DOHH2 (cell line): ENCODE data around the gene SIPA1L3.

Source experiments
- H3F3A ChIP-seq: fragments of 200-600 bp; sonication (generic), shearing (Covaris generic); 2 replicates; pipeline ENCODE4 v1.6.0; 2016; ENCODE audit warnings: antibody characterized with exemption, mild to moderate bottlenecking; ENCODE audit not compliant: control insufficient read depth, insufficient read depth
- H3K27ac ChIP-seq: fragments of 200-600 bp; sonication (generic); 2 replicates; pipeline ENCODE4 v1.5.1; 2014; ENCODE audit warnings: low read depth, mild to moderate bottlenecking, low read length, moderate library complexity
- H3K27me3 ChIP-seq: fragments of 200-600 bp; sonication (generic); 2 replicates; pipeline ENCODE4 v1.6.1; 2014; ENCODE audit warnings: mild to moderate bottlenecking, low read length, mixed read lengths; ENCODE audit not compliant: control insufficient read depth
- H3K36me3 ChIP-seq: fragments of 200-600 bp; sonication (generic); 2 replicates; pipeline ENCODE4 v1.6.1; 2014; ENCODE audit warnings: mild to moderate bottlenecking, low read length, moderate library complexity, mixed read lengths; ENCODE audit not compliant: control insufficient read depth
- H3K4me1 ChIP-seq: fragments of 200-600 bp; sonication (generic); 2 replicates; pipeline ENCODE4 v1.6.1; 2014; ENCODE audit warnings: mild to moderate bottlenecking, low read length, mixed read lengths; ENCODE audit not compliant: control insufficient read depth
- H3K4me2 ChIP-seq: fragments of 200-600 bp; sonication (generic); 2 replicates; pipeline ENCODE4 v1.6.0; 2014; ENCODE audit warnings: mild to moderate bottlenecking, low read length, moderate library complexity
- H3K4me3 ChIP-seq: fragments of 200-600 bp; sonication (generic); 2 replicates; pipeline ENCODE4 v1.5.1; 2014; ENCODE audit warnings: mild to moderate bottlenecking, low read length, mixed read lengths
- H3K79me2 ChIP-seq: fragments of 200-600 bp; sonication (generic); 2 replicates; pipeline ENCODE4 v1.6.1; 2014; ENCODE audit warnings: mild to moderate bottlenecking, low read length, mixed read lengths; ENCODE audit not compliant: control insufficient read depth
- H3K9me2 ChIP-seq: fragments of 200-600 bp; sonication (generic); replicated peaks from 2 replicates; pipeline ENCODE4 v1.6.1; 2014; ENCODE audit warnings: mild to moderate bottlenecking, low read length, mixed read lengths; ENCODE audit not compliant: control insufficient read depth
- H3K9me3 ChIP-seq: fragments of 200-600 bp; sonication (generic); 2 replicates; pipeline ENCODE4 v1.6.1; 2014; ENCODE audit warnings: antibody characterized with exemption, low read length, mixed read lengths; ENCODE audit not compliant: control insufficient read depth, insufficient read depth
- H4K20me1 ChIP-seq: fragments of 200-600 bp; sonication (generic); 2 replicates; pipeline ENCODE4 v1.6.0; 2014; ENCODE audit warnings: low read depth, mild to moderate bottlenecking, antibody characterized with exemption, low read length, moderate library complexity; ENCODE audit not compliant: control insufficient read depth, insufficient read depth
- CTCF ChIP-seq: fragments of 200-600 bp; sonication (generic); IDR thresholded peaks from one replicate; pipeline ENCODE4 v1.5.1; 2014; ENCODE audit warnings: antibody characterized with exemption, mild to moderate bottlenecking, low read depth, low read length; ENCODE audit not compliant: poor library complexity, severe bottlenecking
- EZH2phosphoT487 ChIP-seq: fragments of 200-600 bp; sonication (generic); IDR thresholded peaks from 2 replicates; pipeline ENCODE4 v1.6.1; 2017; ENCODE audit warnings: borderline replicate concordance, mild to moderate bottlenecking, antibody characterized with exemption, low read length, moderate library complexity, mixed read lengths

SIPA1L3 gene

GRCh38 chr19:38017401-38018151 lies 110.6 kb downstream of the SIPA1L3 start:
- Histone ChIP-seq H4K20me1 (peaks cover 6% of the 10 kb centered on the region; the same call in 1 of the 2 replicates), H3K27ac (no peak overlapping the region), H3K79me2 (peaks cover 15% of the 10 kb centered on the region), H3K36me3 (no peaks in the 10 kb centered on the region), H3K27me3 (no peaks in the 10 kb centered on the region), H3F3A (no peaks in the 10 kb centered on the region), H3K4me1 (peaks cover 18% of the 10 kb centered on the region), H3K4me2 (no peak overlapping the region), H3K9me2 (no peaks in the 10 kb centered on the region), H3K9me3 (no peaks in the 10 kb centered on the region), H3K4me3 (no peak overlapping the region)
- TF ChIP-seq CTCF (no peak), EZH2phosphoT487 (no peak)

GRCh38 chr19:38018694-38019395 lies 111.8 kb downstream of the SIPA1L3 start:
- H3K9me3 ChIP-seq: no peaks in the 10 kb centered on the region
- no peaks in the 10 kb centered on the region for H3K36me3 ChIP-seq
- peaks cover 6% of the 10 kb centered on the region; the same call in 1 of the 2 replicates for H4K20me1 ChIP-seq
- peaks cover 22% of the 10 kb centered on the region for H3K4me1 ChIP-seq
- no peaks in the 10 kb centered on the region for H3F3A ChIP-seq
- peaks cover 24% of the 10 kb centered on the region for H3K79me2 ChIP-seq
- no peak overlapping the region for H3K4me3 ChIP-seq
- no peak overlapping the region for H3K27ac ChIP-seq
- no peak overlapping the region for H3K4me2 ChIP-seq
- no peaks in the 10 kb centered on the region for H3K9me2 ChIP-seq
- no peaks in the 10 kb centered on the region for H3K27me3 ChIP-seq
- no peak for TF ChIP-seq CTCF
- no peak for TF ChIP-seq EZH2phosphoT487

- H3K4me3 ChIP-seq: no peak overlapping the region
- no peaks in the 10 kb centered on the region for H3K36me3 ChIP-seq
- peaks cover 26% of the 10 kb centered on the region for H3K4me1 ChIP-seq
- H3K9me2 ChIP-seq: no peaks in the 10 kb centered on the region
- H3K9me3 ChIP-seq: no peaks in the 10 kb centered on the region
- no peaks in the 10 kb centered on the region for H3F3A ChIP-seq
- no peaks in the 10 kb centered on the region for H3K27me3 ChIP-seq
- peaks cover 25% of the 10 kb centered on the region for H3K79me2 ChIP-seq
- H3K4me2 ChIP-seq: no peak overlapping the region
- H3K27ac ChIP-seq: no peak overlapping the region
- TF ChIP-seq EZH2phosphoT487 (no peak), CTCF (no peak)
- peaks cover 6% of the 10 kb centered on the region; the same call in 1 of the 2 replicates for H4K20me1 ChIP-seq
Measured at GRCh38 chr19:38019396-38019724, 112.4 kb downstream of the SIPA1L3 start.
